ENCODE data around the gene CDKN1A.

DNA sequence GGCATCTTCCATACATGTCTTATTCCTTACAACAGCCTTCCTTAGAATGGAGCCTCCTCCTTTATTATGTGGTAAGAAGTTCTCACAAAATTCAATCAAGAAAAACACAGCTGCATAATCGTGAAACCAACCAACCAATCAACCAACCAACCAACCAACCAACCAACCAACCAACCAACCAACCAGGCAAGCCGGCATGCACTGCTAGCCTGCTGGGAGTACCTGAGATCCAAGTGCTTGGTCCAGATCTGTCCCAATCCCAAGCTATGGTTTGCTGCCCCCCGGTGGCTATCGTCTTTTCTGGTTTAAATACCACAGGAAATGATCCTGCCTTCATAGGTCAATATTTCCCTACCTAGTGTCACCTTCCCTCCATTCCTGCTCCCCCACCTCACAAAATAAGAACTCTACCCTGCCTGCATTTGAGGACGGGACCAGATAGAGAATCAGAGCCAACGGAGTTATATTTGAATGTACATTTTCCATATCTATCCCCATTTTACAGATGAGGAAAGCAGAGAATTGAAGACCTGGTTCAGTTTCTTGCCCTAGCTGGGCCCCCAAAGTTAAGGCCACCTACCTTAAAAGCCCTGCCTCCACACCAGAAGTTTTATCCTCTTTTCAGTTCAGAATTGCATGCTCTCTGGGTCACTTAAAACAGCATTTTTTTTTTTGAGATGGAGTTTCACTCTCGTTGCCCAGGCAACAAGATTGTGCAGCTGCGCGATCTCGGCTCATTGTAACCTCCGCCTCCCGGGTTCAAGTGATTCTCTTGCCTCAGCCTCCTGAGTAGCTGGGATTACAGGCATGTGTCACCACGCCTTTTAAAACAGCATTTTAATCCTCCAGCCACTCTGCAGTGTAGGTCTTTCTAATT is 46.2 kb downstream of the CDKN1A start:
- TF ChIP-seq CTCF (IDR thresholded peaks at IDR 0.05; ENCODE audit: low read depth, low read length) = peak; percentile 68
- TF ChIP-seq POLR2A (IDR thresholded peaks at IDR 0.05; ENCODE audit: extremely low read depth, insufficient read length) = no peak
- no peak for TF ChIP-seq MYC (IDR thresholded peaks at IDR 0.05; ENCODE audit: low read depth, low read length)
